GM18873 (cell line): ENCODE results near the gene TMEM121B.

ENCODE experiments used
- ATAC-seq: cut with Tn5 transposase; IDR thresholded peaks from one replicate; pipeline ENCODE4 v1.9.1; 2021; ENCODE audit warnings: mild to moderate bottlenecking, moderate library complexity, moderate number of reproducible peaks; ENCODE audit not compliant: unreplicated experiment, low FRiP score

The TMEM121B gene

GRCh38 chr22:17096071-17096470, 25.1 kb downstream of the TMEM121B start:
- no peak for ATAC-seq

- no peak for ATAC-seq
These were observed 25.6 kb downstream of the TMEM121B start for GRCh38 chr22:17095538-17095937.

- no peak for ATAC-seq
These were observed 28.1 kb downstream of the TMEM121B start for GRCh38 chr22:17093081-17093480.

- ATAC-seq, result no peak
These were observed 29.3 kb downstream of the TMEM121B start for GRCh38 chr22:17091851-17092250.

GRCh38 chr22:17090550-17090949, 30.6 kb downstream of the TMEM121B start:
- no peak for ATAC-seq

GRCh38 chr22:17087498-17088131, 33.5 kb downstream of the TMEM121B start:
- peak; percentile 42 for ATAC-seq

GRCh38 chr22:17086788-17087497, 34.2 kb downstream of the TMEM121B start:
- ATAC-seq, result no peak

- ATAC-seq, result no peak
These were observed 34.9 kb downstream of the TMEM121B start for GRCh38 chr22:17086296-17086695.

GRCh38 chr22:17085277-17086181, 35.6 kb downstream of the TMEM121B start:
- no peak for ATAC-seq

- peak; percentile 64 for ATAC-seq
These were observed 36.4 kb downstream of the TMEM121B start, which contains the start of gene IL17RA for GRCh38 chr22:17084554-17085276. Gene IL17RA (plus strand): TSS chr22:17085000. CDS start chr22:17085092, 92 bp downstream.

- no peak for ATAC-seq
These were observed 37.2 kb downstream of the TMEM121B start for GRCh38 chr22:17083811-17084441.

GRCh38 chr22:17083255-17083654, 37.9 kb downstream of the TMEM121B start:
- no peak for ATAC-seq

GRCh38 chr22:17079572-17079971, 41.6 kb downstream of the TMEM121B start:
- ATAC-seq, result no peak

- ATAC-seq, result no peak
These were observed 43.9 kb downstream of the TMEM121B start for GRCh38 chr22:17077255-17077654.

GRCh38 chr22:17074648-17075002, 46.5 kb downstream of the TMEM121B start:
- ATAC-seq, result no peak

- no peak for ATAC-seq
These were observed 48.3 kb downstream of the TMEM121B start for GRCh38 chr22:17072877-17073276.
